B cell (primary cell): ENCODE results near the gene GPHB5. TPM values are rescaled to one million over a fixed set of nuclear protein-coding genes. Genes with fewer than 3 reads are reported as not detected.

Experiments used
- ATAC-seq: fragments of 200-7000 bp; cut with Tn5 transposase; one replicate; pipeline ENCODE4 v1.10.0; 2021; ENCODE audit warnings: low read depth, mild to moderate bottlenecking, moderate number of reproducible peaks, moderate library complexity
- CTCF ChIA-PET: fragments of 350-600 bp; sonication (Branson Sonifier 250); formaldehyde crosslinking; loops from one replicate; lab custom pipeline; 2021; ENCODE audit warnings: antibody characterized with exemption, inconsistent platforms; lab: Charles Lee
- POLR2A ChIA-PET: fragments of 350-600 bp; sonication (Branson Sonifier 250); formaldehyde crosslinking; loops from one replicate; lab custom pipeline; 2021; ENCODE audit warnings: antibody characterized with exemption; lab: Charles Lee
- DNase-seq: peaks from one replicate; pipeline ENCODE4 v3.0.0; 2013
- H2AFZ ChIP-seq: 2 replicates; pipeline ENCODE4 v1.6.1; 2012; ENCODE audit warnings: mild to moderate bottlenecking, low read depth, low read length; ENCODE audit not compliant: insufficient read depth, poor library complexity, severe bottlenecking
- H3K27ac ChIP-seq, 2 donors: 1 replicate in 1 of 2; 2 replicates in 1 of 2; pipeline ENCODE4 v1.5.1; 2012 to 2013; ENCODE audit warnings: low read length in 2 of 2, mild to moderate bottlenecking in 2 of 2, moderate library complexity in 1 of 2
- H3K27me3 ChIP-seq, 4 experiments: fragments of 200-600 bp in 1 of 4; sonication (generic) in 1 of 4; replicated peaks in 1 of 4; 1 replicate in 2 of 4; 2 replicates in 2 of 4; pipeline versions ENCODE4 v1.6.1 to v1.7.0; 2013 to 2016; ENCODE audit warnings: low read length in 3 of 4, mild to moderate bottlenecking in 2 of 4, mixed read lengths in 1 of 4, moderate library complexity in 1 of 4; ENCODE audit not compliant: insufficient read depth in 4 of 4, control insufficient read depth in 3 of 4; ENCODE audit errors: control extremely low read depth in 1 of 4
- H3K36me3 ChIP-seq, 2 experiments: replicated peaks in 1 of 2; 1 replicate in 1 of 2; 2 replicates in 1 of 2; pipeline versions ENCODE4 v1.6.1 to v1.7.1; 2013; ENCODE audit warnings: low read length in 1 of 2; ENCODE audit not compliant: insufficient read depth in 2 of 2, control insufficient read depth in 1 of 2; ENCODE audit errors: control extremely low read depth in 1 of 2, extremely low read depth in 1 of 2
- H3K4me1 ChIP-seq, 2 donors: fragments of 200-600 bp in 1 of 2; sonication (generic) in 1 of 2; 1 replicate in 1 of 2; 2 replicates in 1 of 2; pipeline versions ENCODE4 v1.5.1 to v1.6.1; 2013 to 2017; ENCODE audit warnings: low read length in 2 of 2; ENCODE audit not compliant: control insufficient read depth in 2 of 2, insufficient read depth in 2 of 2
- H3K4me2 ChIP-seq: replicated peaks from 2 replicates; pipeline ENCODE3; 2012; ENCODE audit warnings: mild to moderate bottlenecking, low read depth, low read length; ENCODE audit not compliant: poor library complexity, severe bottlenecking
- H3K4me3 ChIP-seq, 5 experiments: fragments of 200-600 bp in 1 of 5; sonication (generic) in 1 of 5; 1 replicate in 3 of 5; 2 replicates in 2 of 5; pipeline versions ENCODE4 v1.5.1 to v1.7.0; 2011 to 2016; ENCODE audit warnings: low read length in 4 of 5, mild to moderate bottlenecking in 4 of 5, low read depth in 2 of 5, control low read depth in 1 of 5, moderate library complexity in 1 of 5; ENCODE audit not compliant: insufficient read depth in 1 of 5; ENCODE audit errors: control extremely low read depth in 1 of 5, extremely low read depth in 1 of 5
- H3K79me2 ChIP-seq: fragments of 200-600 bp; sonication (generic); one replicate; pipeline ENCODE4 v1.6.0; 2016; ENCODE audit warnings: low read length; ENCODE audit not compliant: control insufficient read depth, insufficient read depth
- H3K9ac ChIP-seq: fragments of 200-600 bp; sonication (generic); 2 replicates; pipeline ENCODE4 v1.6.1; 2017; ENCODE audit warnings: mild to moderate bottlenecking, low read length, moderate library complexity
- H3K9me3 ChIP-seq, 3 donors: one replicate each; pipeline versions ENCODE4 v1.6.1 to v1.7.1; 2013; ENCODE audit warnings: low read length in 2 of 3; ENCODE audit not compliant: control insufficient read depth in 2 of 3, insufficient read depth in 1 of 3; ENCODE audit errors: control extremely low read depth in 1 of 3
- H4K20me1 ChIP-seq: 2 replicates; pipeline ENCODE4 v1.6.0; 2012; ENCODE audit warnings: mild to moderate bottlenecking, low read length; ENCODE audit not compliant: insufficient read depth, control insufficient read depth, poor library complexity, severe bottlenecking
- H3K27ac Mint-ChIP-seq: one replicate; pipeline ENCODE4 v1.8.0; 2021; ENCODE audit warnings: mixed read lengths
- H3K27me3 Mint-ChIP-seq: one replicate; pipeline ENCODE4 v1.8.0; 2021; ENCODE audit warnings: mixed read lengths
- H3K4me1 Mint-ChIP-seq: one replicate; pipeline ENCODE4 v1.8.0; 2021; ENCODE audit warnings: mixed read lengths
- H3K4me3 Mint-ChIP-seq: one replicate; pipeline ENCODE4 v1.8.0; 2021; ENCODE audit warnings: mixed read lengths
- H3K9me3 Mint-ChIP-seq: one replicate; pipeline ENCODE4 v1.8.0; 2022; ENCODE audit warnings: mixed read lengths; ENCODE audit not compliant: insufficient read depth
- CTCF ChIP-seq: fragments of 200-600 bp; IDR thresholded peaks from one replicate; pipeline ENCODE4 v1.8.0; 2022; ENCODE audit warnings: antibody characterized with exemption, mild to moderate bottlenecking
- EZH2 ChIP-seq: IDR thresholded peaks from 2 replicates; pipeline ENCODE4 v1.6.1; 2012; ENCODE audit warnings: borderline replicate concordance, low read depth, mild to moderate bottlenecking, moderate library complexity, low read length; ENCODE audit not compliant: insufficient read depth, poor library complexity, severe bottlenecking
- WGBS: methylation state at CpG from one replicate; pipeline ENCODE4 v1.1.5; 2013; ENCODE audit warnings: missing lambda C conversion rate; ENCODE audit not compliant: insufficient coverage; 5-methylcytosine and 5-hydroxymethylcytosine counted together
- intact Hi-C: fragments of 100-400 bp; cut with micrococcal nuclease; formaldehyde crosslinking; loops from one replicate; pipeline ENCODE4 v1.10.0; 2022
- polyA plus RNA-seq: library from polyadenylated mRNA; depleted of rRNA; stranded (reverse); fragments of >200 nt; gene quantifications from 2 replicates; pipeline ENCODE4 v1.2.3, GENCODE V29; 2012
- total RNA-seq, 2 donors: library from RNA; stranded (reverse); fragments of 120-200 nt in 1 of 2; gene quantifications; 1 replicate in 1 of 2; 2 replicates in 1 of 2; pipeline versions ENCODE4 v1.2.3 to v1.2.4, GENCODE V29; 2013 to 2022

Gene GPHB5
- total and polyA plus RNA-seq, 2 donors (not counting 1 experiment from before 2014, with no cell fraction given), result not detected

GRCh38 chr14:63301891-63302534, 16.7 kb downstream of the GPHB5 start:
- no peak overlapping the region for H3K27ac ChIP-seq
- H3K4me1 ChIP-seq, result no peaks in the 10 kb centered on the region
- POLR2A ChIA-PET, result no interaction called here
- intact Hi-C loops, result no loop called here
- H3K27ac Mint-ChIP-seq, result no peak overlapping the region
- no peak for TF ChIP-seq EZH2
- no peak for TF ChIP-seq CTCF
- no peak overlapping the region for H3K4me2 ChIP-seq
- H3K27me3 ChIP-seq, result peaks cover 0 to 8% (median 0%) of the 10 kb centered on the region in 4 experiments
- ATAC-seq, result no peak
- no peak for DNase-seq
- H3K4me1 Mint-ChIP-seq, result no peaks in the 10 kb centered on the region
- no peaks in the 10 kb centered on the region for H4K20me1 ChIP-seq
- no peaks in the 10 kb centered on the region for H3K9me3 Mint-ChIP-seq
- no peak overlapping the region for H2AFZ ChIP-seq
- H3K27me3 Mint-ChIP-seq, result peaks cover 3% of the 10 kb centered on the region
- no peak overlapping the region for H3K4me3 Mint-ChIP-seq
- no peaks in the 10 kb centered on the region for H3K9me3 ChIP-seq
- no peaks in the 10 kb centered on the region for H3K36me3 ChIP-seq
- H3K4me3 ChIP-seq, result no peak overlapping the region
- CTCF ChIA-PET, result no interaction called here
- H3K9ac ChIP-seq, result no peak overlapping the region
- 86% methylated on average over 6 of the region's 10 CpGs for WGBS
- no peaks in the 10 kb centered on the region for H3K79me2 ChIP-seq

GRCh38 chr14:63300854-63301253, 17.9 kb downstream of the GPHB5 start:
- no peak for ATAC-seq
- Mint-ChIP-seq H3K9me3 (no peaks in the 10 kb centered on the region), H3K4me3 (no peak overlapping the region), H3K27ac (no peak overlapping the region), H3K27me3 (peaks cover 6% of the 10 kb centered on the region), H3K4me1 (no peaks in the 10 kb centered on the region)
- Histone ChIP-seq H3K4me3 (no peak overlapping the region), H3K4me2 (no peak overlapping the region), H3K27me3 (peaks cover 0 to 8% (median 0%) of the 10 kb centered on the region in 4 experiments), H3K9me3 (no peaks in the 10 kb centered on the region), H3K9ac (no peak overlapping the region), H3K79me2 (no peaks in the 10 kb centered on the region), H4K20me1 (no peaks in the 10 kb centered on the region), H3K27ac (no peak overlapping the region), H3K4me1 (no peaks in the 10 kb centered on the region), H3K36me3 (no peaks in the 10 kb centered on the region), H2AFZ (no peak overlapping the region)
- no CpG with 5 or more reads among the region's 2 CpGs for WGBS
- intact Hi-C loops, result no loop called here
- ChIA-PET CTCF (no interaction called here), POLR2A (no interaction called here)
- DNase-seq, result no peak
- TF ChIP-seq CTCF (no peak), EZH2 (no peak)
